H1 (cell line): ENCODE data around the gene TUBGCP5. TPM values are rescaled to one million over a fixed set of nuclear protein-coding genes. Genes with fewer than 3 reads are reported as not detected.

Source experiments
- CTCF ChIA-PET: fragments of 300-600 bp; sonication (Branson Sonifier 250); formaldehyde crosslinking; loops from one replicate; lab custom pipeline; 2021; ENCODE audit not compliant: partially characterized antibody; lab: Charles Lee
- POLR2A ChIA-PET: fragments of 300-600 bp; sonication (Branson Sonifier 250); formaldehyde crosslinking; loops from one replicate; lab custom pipeline; 2021; ENCODE audit warnings: inconsistent platforms; ENCODE audit not compliant: partially characterized antibody; lab: Charles Lee
- DNase-seq, 2 experiments: peaks; one replicate each; pipeline versions ENCODE4 v3.0.0 to v3.0.0-alpha.2; 2010 to 2022; ENCODE audit warnings: low spot score in 2 of 2, low read depth in 1 of 2, mixed read lengths in 1 of 2
- FAIRE-seq: peaks from 2 replicates; lab custom pipeline; 2011; peaks lifted over from hg19 to GRCh38; lab: Jason Lieb, UNC
- H2AFZ ChIP-seq: 2 replicates; pipeline ENCODE4 v1.8.1; 2012; ENCODE audit warnings: low read length, inconsistent platforms
- H2AK5ac ChIP-seq: 2 replicates; pipeline ENCODE4 v1.6.1; 2013; ENCODE audit warnings: low read depth, low read length
- H2BK120ac ChIP-seq: replicated peaks from 2 replicates; pipeline ENCODE3; 2013; ENCODE audit warnings: low read depth, low read length, inconsistent platforms
- H2BK12ac ChIP-seq: 2 replicates; pipeline ENCODE4 v1.6.1; 2013; ENCODE audit warnings: low read depth, low read length
- H2BK15ac ChIP-seq: 2 replicates; pipeline ENCODE4 v1.6.1; 2013; ENCODE audit warnings: low read length
- H2BK20ac ChIP-seq: 2 replicates; pipeline ENCODE4 v1.6.1; 2013; ENCODE audit warnings: low read length
- H2BK5ac ChIP-seq: 2 replicates; pipeline ENCODE4 v1.6.1; 2013; ENCODE audit warnings: low read depth, low read length
- H3K14ac ChIP-seq: 2 replicates; pipeline ENCODE4 v1.6.1; 2013; ENCODE audit warnings: inconsistent platforms; ENCODE audit not compliant: insufficient read length
- H3K18ac ChIP-seq: 2 replicates; pipeline ENCODE4 v1.6.1; 2013; ENCODE audit warnings: low read length; ENCODE audit errors: extremely low read depth
- H3K23ac ChIP-seq: 2 replicates; pipeline ENCODE4 v1.6.1; 2013; ENCODE audit warnings: inconsistent platforms; ENCODE audit not compliant: insufficient read length
- H3K23me2 ChIP-seq: 2 replicates; pipeline ENCODE4 v1.6.1; 2013; ENCODE audit warnings: low read depth, low read length
- H3K27ac ChIP-seq: 2 replicates; pipeline ENCODE4 v1.6.1; 2011; ENCODE audit warnings: low read depth, low read length, inconsistent platforms
- H3K27me3 ChIP-seq, 4 experiments: replicated peaks in 1 of 4; 1 replicate in 1 of 4; 2 replicates in 3 of 4; pipeline versions ENCODE4 v1.6.1 to v1.8.1; 2011 to 2013; ENCODE audit warnings: low read length in 3 of 4, mild to moderate bottlenecking in 3 of 4, inconsistent platforms in 2 of 4, mixed read lengths in 2 of 4, moderate library complexity in 1 of 4; ENCODE audit not compliant: control insufficient read depth in 3 of 4, insufficient read depth in 3 of 4; ENCODE audit errors: extremely low read depth in 1 of 4
- H3K36me3 ChIP-seq, 4 experiments: 2 replicates each; pipeline versions ENCODE4 v1.6.1 to v1.8.1; 2011 to 2013; ENCODE audit warnings: mild to moderate bottlenecking in 4 of 4, low read length in 3 of 4, moderate library complexity in 2 of 4, control low read depth in 1 of 4, inconsistent platforms in 1 of 4; ENCODE audit not compliant: insufficient read depth in 4 of 4, control insufficient read depth in 2 of 4
- H3K4ac ChIP-seq: replicated peaks from 2 replicates; pipeline ENCODE3; 2013; ENCODE audit warnings: low read length, low read depth, mixed read lengths, inconsistent platforms; ENCODE audit not compliant: insufficient read length
- H3K4me1 ChIP-seq, 4 experiments: replicated peaks in 1 of 4; 1 replicate in 1 of 4; 2 replicates in 3 of 4; pipeline versions ENCODE4 v1.6.1 to v1.8.1; 2011 to 2013; ENCODE audit warnings: low read length in 3 of 4, inconsistent platforms in 2 of 4, mixed read lengths in 1 of 4; ENCODE audit not compliant: insufficient read depth in 4 of 4, control insufficient read depth in 3 of 4
- H3K4me2 ChIP-seq, 2 experiments: 2 replicates each; pipeline versions ENCODE4 v1.6.1 to v1.8.1; 2011 to 2013; ENCODE audit warnings: low read depth in 2 of 2, low read length in 2 of 2, control low read depth in 1 of 2, inconsistent platforms in 1 of 2, mild to moderate bottlenecking in 1 of 2; ENCODE audit not compliant: insufficient read depth in 1 of 2
- H3K4me3 ChIP-seq, 4 experiments: fragments of 200-600, 300-600 bp in 1 of 4; sonication (generic), shearing (Covaris generic), sonication (Bioruptor Twin) in 1 of 4; 2 replicates each; pipeline versions ENCODE4 v1.5.1 to v1.8.1; 2011 to 2016; ENCODE audit warnings: low read length in 4 of 4, low read depth in 3 of 4, control low read depth in 2 of 4, inconsistent platforms in 2 of 4, mild to moderate bottlenecking in 2 of 4, mixed read lengths in 1 of 4, moderate library complexity in 1 of 4; ENCODE audit not compliant: insufficient read depth in 2 of 4; ENCODE audit errors: extremely low read depth in 1 of 4
- H3K56ac ChIP-seq: replicated peaks from 2 replicates; pipeline ENCODE3; 2013; ENCODE audit warnings: low read depth, mild to moderate bottlenecking, mixed read lengths, low read length, inconsistent platforms; ENCODE audit not compliant: insufficient read length
- H3K79me1 ChIP-seq: 2 replicates; pipeline ENCODE4 v1.6.1; 2013; ENCODE audit warnings: low read depth, low read length, control low read depth
- H3K79me2 ChIP-seq, 2 experiments: 2 replicates each; pipeline versions ENCODE4 v1.6.1 to v1.8.1; 2012 to 2013; ENCODE audit warnings: low read length in 2 of 2, mild to moderate bottlenecking in 2 of 2, inconsistent platforms in 1 of 2; ENCODE audit not compliant: insufficient read depth in 2 of 2, control insufficient read depth in 1 of 2
- H3K9ac ChIP-seq, 4 experiments: replicated peaks in 1 of 4; 1 replicate in 1 of 4; 2 replicates in 3 of 4; pipeline versions ENCODE4 v1.6.1 to v1.8.1; 2011 to 2013; ENCODE audit warnings: low read depth in 3 of 4, low read length in 3 of 4, control low read depth in 2 of 4, mild to moderate bottlenecking in 2 of 4, moderate library complexity in 2 of 4, inconsistent platforms in 1 of 4; ENCODE audit errors: extremely low read depth in 1 of 4
- H3K9me3 ChIP-seq, 2 experiments: 2 replicates each; pipeline versions ENCODE4 v1.6.1 to v1.8.1; 2012 to 2013; ENCODE audit warnings: mild to moderate bottlenecking in 2 of 2, moderate library complexity in 2 of 2, control low read depth in 1 of 2, inconsistent platforms in 1 of 2, low read depth in 1 of 2, low read length in 1 of 2, mixed read lengths in 1 of 2; ENCODE audit not compliant: insufficient read depth in 2 of 2
- H4K20me1 ChIP-seq, 2 experiments: replicated peaks in 1 of 2; 2 replicates each; pipeline versions ENCODE3 to v1.8.1; 2011 to 2013; ENCODE audit warnings: inconsistent platforms in 2 of 2, low read length in 2 of 2, mild to moderate bottlenecking in 1 of 2; ENCODE audit not compliant: insufficient read depth in 2 of 2, control insufficient read depth in 1 of 2
- H4K5ac ChIP-seq: 2 replicates; pipeline ENCODE4 v1.6.1; 2013; ENCODE audit warnings: low read length, low read depth, mixed read lengths, inconsistent platforms; ENCODE audit not compliant: insufficient read length
- H4K8ac ChIP-seq: 2 replicates; pipeline ENCODE4 v1.8.0; 2013; ENCODE audit warnings: mild to moderate bottlenecking, moderate library complexity, low read length, inconsistent platforms; ENCODE audit not compliant: insufficient read depth; ENCODE audit errors: extremely low read depth
- H4K91ac ChIP-seq: replicated peaks from 2 replicates; pipeline ENCODE3; 2013; ENCODE audit warnings: low read length, mixed read lengths, inconsistent platforms; ENCODE audit not compliant: insufficient read length
- CEBPB ChIP-seq: IDR thresholded peaks from 2 replicates; pipeline ENCODE4 v1.6.1; 2012; ENCODE audit warnings: low read depth, low read length
- CREB1 ChIP-seq: IDR thresholded peaks from 2 replicates; pipeline ENCODE4 v1.6.1; 2012; ENCODE audit warnings: inconsistent platforms
- E2F6 ChIP-seq: IDR thresholded peaks from 2 replicates; pipeline ENCODE4 v1.6.1; 2012; ENCODE audit warnings: inconsistent platforms
- FOSL1 ChIP-seq: IDR thresholded peaks from 2 replicates; pipeline ENCODE4 v1.6.1; 2011; ENCODE audit warnings: mild to moderate bottlenecking, low read depth, low read length, moderate library complexity; ENCODE audit not compliant: insufficient read depth
- GABPA ChIP-seq: IDR thresholded peaks from 2 replicates; pipeline ENCODE4 v1.6.1; 2011; ENCODE audit warnings: mild to moderate bottlenecking, low read length, moderate library complexity, borderline replicate concordance; ENCODE audit not compliant: insufficient read depth
- GTF2F1 ChIP-seq: IDR thresholded peaks from 2 replicates; pipeline ENCODE4 v1.6.1; 2012; ENCODE audit warnings: low read depth, low read length, improper control_type of control experiment, borderline replicate concordance
- HDAC2 ChIP-seq, 2 experiments: fragments of 300-600 bp in 1 of 2; sonication (generic) in 1 of 2; IDR thresholded peaks; 2 replicates each; pipeline ENCODE4 v1.6.1; 2011 to 2012; ENCODE audit warnings: low read depth in 2 of 2, low read length in 2 of 2, mild to moderate bottlenecking in 2 of 2, moderate library complexity in 2 of 2, borderline replicate concordance in 1 of 2, inconsistent platforms in 1 of 2
- KDM1A ChIP-seq: fragments of 200-600, 300-600 bp; sonication (generic); IDR thresholded peaks from 2 replicates; pipeline ENCODE4 v1.7.1; 2016; ENCODE audit warnings: mild to moderate bottlenecking, low read length, borderline replicate concordance
- PHF8 ChIP-seq: fragments of 200-600 bp; sonication (generic); conservative IDR thresholded peaks from 2 replicates; pipeline ENCODE4 v1.7.1; 2012; ENCODE audit warnings: low read depth, mild to moderate bottlenecking, inconsistent platforms, low read length, moderate library complexity
- SIN3A ChIP-seq, 2 experiments: IDR thresholded peaks in 1 of 2; conservative IDR thresholded peaks in 1 of 2; 2 replicates each; pipeline ENCODE4 v1.6.1; 2011 to 2012; ENCODE audit warnings: low read length in 2 of 2, improper control_type of control experiment in 1 of 2, low read depth in 1 of 2, mild to moderate bottlenecking in 1 of 2
- SIX5 ChIP-seq: IDR thresholded peaks from 2 replicates; pipeline ENCODE4 v1.6.1; 2011; ENCODE audit warnings: mild to moderate bottlenecking, low read depth, low read length
- SUZ12 ChIP-seq: fragments of 200-600 bp; sonication (generic); IDR thresholded peaks from 2 replicates; pipeline ENCODE4 v1.6.1; 2012; ENCODE audit warnings: mild to moderate bottlenecking, inconsistent platforms, low read length, moderate library complexity, mixed read lengths
- TAF1 ChIP-seq: IDR thresholded peaks from 2 replicates; pipeline ENCODE4 v1.6.1; 2011; ENCODE audit warnings: mild to moderate bottlenecking, low read depth, low read length
- WGBS, 2 experiments: shearing (Covaris generic) in 1 of 2; methylation state at CpG; one replicate each; pipeline versions ENCODE4 v1.1.6 to v1.1.7; 2013 to 2015; ENCODE audit warnings: low lambda C conversion rate in 2 of 2, mixed read lengths in 2 of 2, inconsistent platforms in 1 of 2, low coverage in 1 of 2, missing lambda C conversion rate in 1 of 2; ENCODE audit not compliant: insufficient replicate concordance in 2 of 2, insufficient coverage in 1 of 2, insufficient read length in 1 of 2; ENCODE audit errors: extremely low coverage in 1 of 2, missing lambda C conversion rate in 1 of 2; 5-methylcytosine and 5-hydroxymethylcytosine counted together
- polyA plus RNA-seq, 7 experiments: library from polyadenylated mRNA; depleted of rRNA in 3 of 7; stranded (reverse) in 5 of 7; unstranded in 2 of 7; fragments of >200 nt in 5 of 7; fragments of 200-250 nt in 2 of 7; gene quantifications; 1 replicate in 5 of 7; 2 replicates in 1 of 7; 4 replicates in 1 of 7; pipeline versions ENCODE4 v1.2.1 to v1.2.3, GENCODE V29; 2011 to 2013; ENCODE audit warnings: missing spikeins in 2 of 7, mixed read lengths in 2 of 7
- total RNA-seq: library from RNA; stranded (reverse); fragmentation: NEBNext Ultra II Directional; extraction: Animal tissue kit (Norgen Biotek cat#: 25700); gene quantifications from 2 replicates; pipeline ENCODE4 v1.2.1, GENCODE V29; 2021

Gene TUBGCP5
- total and polyA plus RNA-seq, 2 of the 8 experiments (the other 6 are each of a cell fraction or from before 2014, with no cell fraction given) = 6.3 to 12.5 TPM

- 94% methylated on average over 15 of the region's 15 CpGs; no CpG with 5 or more reads in 1 of the 2 experiments for WGBS, 2 experiments
- Histone ChIP-seq H3K36me3 (no peaks in the 10 kb centered on the region), H4K20me1 (no peaks in the 10 kb centered on the region), H3K9ac (no peak overlapping the region), H2BK15ac (no peak overlapping the region), H3K56ac (no peak overlapping the region), H3K18ac (no peak overlapping the region), H3K27ac (no peak overlapping the region), H2BK5ac (no peak overlapping the region), H2BK120ac (no peak overlapping the region), H3K27me3 (no peaks in the 10 kb centered on the region), H3K79me2 (no peaks in the 10 kb centered on the region), H3K79me1 (no peaks in the 10 kb centered on the region), H3K14ac (no peak overlapping the region), H4K5ac (no peak overlapping the region), H4K8ac (no peak overlapping the region), H3K9me3 (peaks cover 18 to 50% of the 10 kb centered on the region in 2 experiments), H3K4me2 (no peak overlapping the region), H3K23ac (no peak overlapping the region), H2AFZ (no peak overlapping the region), H3K4me1 (peaks cover 0 to 5% (median 2%) of the 10 kb centered on the region in 4 experiments; a peak in 1 of 7 replicates), H3K4ac (no peak overlapping the region), H2BK20ac (no peak overlapping the region), H2BK12ac (no peak overlapping the region), H3K23me2 (no peaks in the 10 kb centered on the region), H3K4me3 (no peak overlapping the region), H4K91ac (no peak overlapping the region), H2AK5ac (no peak overlapping the region)
- POLR2A ChIA-PET = no interaction called here
- CTCF ChIA-PET = interaction anchor here (0.6 to 1.2 kb wide), 2 partner anchors 11 to 28 kb away, joined by 3 to 4 read pairs; partner anchors contain the start of gene TUBGCP5
- no peak for FAIRE-seq
- DNase-seq = no peak
- TF ChIP-seq PHF8 (no peak), FOSL1 (no peak), E2F6 (no peak), GABPA (no peak), CEBPB (no peak), SUZ12 (no peak), CREB1 (no peak), KDM1A (no peak), SIX5 (no peak), TAF1 (no peak), GTF2F1 (no peak), HDAC2 (IDR thresholded peaks at IDR 0.05; ENCODE audit: borderline replicate concordance in 1 of 2, low read depth in 2 of 2, low read length in 2 of 2) (no peak), SIN3A (conservative IDR thresholded peaks at IDR 0.05 in 1 of 2, IDR thresholded peaks at IDR 0.05 in 1 of 2; ENCODE audit: low read depth in 1 of 2, low read length in 2 of 2) (no peak)
Measured at GRCh38 chr15:23067416-23067815, 28.0 kb upstream of the TUBGCP5 start.
